ENCODE results near the gene CLEC16A. TPM values are rescaled to one million over a fixed set of nuclear protein-coding genes. Genes with fewer than 3 reads are reported as not detected.

The CLEC16A gene
- total RNA-seq, 2 experiments from 2014 or later, result 18.4 to 20.1 TPM

GRCh38 chr16:11202260-11203091 is 258.1 kb downstream of the CLEC16A start:
- Mint-ChIP-seq H3K36me3 (ENCODE audit: low read depth) (peaks cover 2% of the 10 kb centered on the region), H3K27me3 (ENCODE audit: low read depth) (no peaks in the 10 kb centered on the region), H3K4me3 (no peak overlapping the region), H3K27ac (no peak overlapping the region), H3K9me3 (peaks cover 3% of the 10 kb centered on the region), H3K4me1 (ENCODE audit: low read depth) (peaks cover 28% of the 10 kb centered on the region)
- intact Hi-C loops (cut with micrococcal nuclease), result no loop called here
- CTCF ChIA-PET, result interaction anchor here (0.6 to 1.0 kb wide), 2 partner anchors 16 to 878 kb away, joined by 3 to 5 read pairs; no protein-coding TSS in a partner anchor
- no peak for DNase-seq

GRCh38 chr16:11203111-11203623 is 258.8 kb downstream of the CLEC16A start:
- DNase-seq, result no peak
- no peak overlapping the region for H3K27ac Mint-ChIP-seq
- intact Hi-C loops (cut with micrococcal nuclease), result no loop called here

GRCh38 chr16:11204513-11205047 is 260.2 kb downstream of the CLEC16A start:
- Mint-ChIP-seq H3K36me3 (ENCODE audit: low read depth) (peaks cover 2% of the 10 kb centered on the region), H3K9me3 (peaks cover 9% of the 10 kb centered on the region), H3K27me3 (ENCODE audit: low read depth) (no peaks in the 10 kb centered on the region), H3K4me3 (no peak overlapping the region), H3K4me1 (ENCODE audit: low read depth) (peaks cover 28% of the 10 kb centered on the region), H3K27ac (no peak overlapping the region)
- CTCF ChIA-PET, result interaction anchor here (0.8 kb wide), 1 partner anchor 240 kb away, joined by 3 read pairs; no protein-coding TSS in a partner anchor
- no peak for DNase-seq
- intact Hi-C loops (cut with micrococcal nuclease), result no loop called here

More at GRCh38 chr16:11203111-11203623, 258.8 kb downstream of the CLEC16A start:
- Mint-ChIP-seq H3K4me1 (ENCODE audit: low read depth) (peaks cover 28% of the 10 kb centered on the region), H3K4me3 (no peak overlapping the region), H3K36me3 (ENCODE audit: low read depth) (peaks cover 2% of the 10 kb centered on the region), H3K9me3 (peaks cover 8% of the 10 kb centered on the region), H3K27me3 (ENCODE audit: low read depth) (no peaks in the 10 kb centered on the region)
- CTCF ChIA-PET, result interaction anchor here (0.6 kb wide), 1 partner anchor 877 kb away, joined by 3 read pairs; no protein-coding TSS in a partner anchor

GRCh38 chr16:11205065-11205699 is 260.8 kb downstream of the CLEC16A start:
- Mint-ChIP-seq H3K27me3 (ENCODE audit: low read depth) (no peaks in the 10 kb centered on the region), H3K27ac (no peak overlapping the region), H3K36me3 (ENCODE audit: low read depth) (peaks cover 2% of the 10 kb centered on the region), H3K4me1 (ENCODE audit: low read depth) (peaks cover 28% of the 10 kb centered on the region), H3K9me3 (peaks cover 9% of the 10 kb centered on the region), H3K4me3 (no peak overlapping the region)
- CTCF ChIA-PET, result interaction anchor here (0.7 to 1.6 kb wide), 3 partner anchors 9 to 241 kb away, joined by 3 to 10 read pairs (median 3); no protein-coding TSS in a partner anchor
- intact Hi-C loops (cut with micrococcal nuclease), result no loop called here
- no peak for DNase-seq

- Mint-ChIP-seq H3K27ac (peak overlapping the region; percentile 87), H3K4me1 (ENCODE audit: low read depth) (peaks cover 28% of the 10 kb centered on the region), H3K27me3 (ENCODE audit: low read depth) (no peaks in the 10 kb centered on the region), H3K36me3 (ENCODE audit: low read depth) (peaks cover 2% of the 10 kb centered on the region), H3K9me3 (peaks cover 9% of the 10 kb centered on the region), H3K4me3 (no peak overlapping the region)
- peak; percentile 56 for DNase-seq
- intact Hi-C loops (cut with micrococcal nuclease), result loop anchor here (1.0 kb wide), 1 partner anchor 18 kb away; no protein-coding TSS in a partner anchor
- CTCF ChIA-PET, result interaction anchor here (0.7 to 1.6 kb wide), 2 partner anchors 10 to 12 kb away, joined by 3 to 10 read pairs; no protein-coding TSS in a partner anchor
Observed at GRCh38 chr16:11205754-11206581, 261.6 kb downstream of the CLEC16A start.

- CTCF ChIA-PET, result interaction anchor here (1.2 to 3.0 kb wide), 2 partner anchors 10 to 12 kb away, joined by 3 to 15 read pairs; no protein-coding TSS in a partner anchor
- peaks cover 2% of the 10 kb centered on the region for H3K36me3 Mint-ChIP-seq (ENCODE audit: low read depth)
- peaks cover 9% of the 10 kb centered on the region for H3K9me3 Mint-ChIP-seq
- H3K27ac Mint-ChIP-seq, result no peak overlapping the region
- H3K4me3 Mint-ChIP-seq, result no peak overlapping the region
- H3K27me3 Mint-ChIP-seq (ENCODE audit: low read depth), result no peaks in the 10 kb centered on the region
- DNase-seq, result peak; percentile 53
- intact Hi-C loops (cut with micrococcal nuclease), result no loop called here
- H3K4me1 Mint-ChIP-seq (ENCODE audit: low read depth), result peaks cover 25% of the 10 kb centered on the region
Observed at GRCh38 chr16:11207646-11208045, 263.3 kb downstream of the CLEC16A start.

GRCh38 chr16:11208916-11209665 is 264.7 kb downstream of the CLEC16A start:
- Mint-ChIP-seq H3K27ac (no peak overlapping the region), H3K4me1 (ENCODE audit: low read depth) (peaks cover 18% of the 10 kb centered on the region), H3K9me3 (peaks cover 9% of the 10 kb centered on the region), H3K27me3 (ENCODE audit: low read depth) (no peaks in the 10 kb centered on the region), H3K36me3 (ENCODE audit: low read depth) (peaks cover 2% of the 10 kb centered on the region), H3K4me3 (no peak overlapping the region)
- no peak for DNase-seq
- intact Hi-C loops (cut with micrococcal nuclease), result no loop called here
- CTCF ChIA-PET, result interaction anchor here (0.6 to 3.0 kb wide), 3 partner anchors 9 to 406 kb away, joined by 3 to 15 read pairs (median 4); no protein-coding TSS in a partner anchor

- Mint-ChIP-seq H3K27ac (no peak overlapping the region), H3K36me3 (ENCODE audit: low read depth) (peaks cover 2% of the 10 kb centered on the region), H3K4me1 (ENCODE audit: low read depth) (peaks cover 18% of the 10 kb centered on the region), H3K9me3 (peaks cover 9% of the 10 kb centered on the region), H3K27me3 (ENCODE audit: low read depth) (no peaks in the 10 kb centered on the region), H3K4me3 (no peak overlapping the region)
- intact Hi-C loops (cut with micrococcal nuclease), result no loop called here
- CTCF ChIA-PET, result interaction anchor here (0.7 to 3.0 kb wide), 2 partner anchors 8 to 290 kb away, joined by 3 to 15 read pairs; no protein-coding TSS in a partner anchor
- DNase-seq, result no peak
Observed at GRCh38 chr16:11210260-11210659, 265.9 kb downstream of the CLEC16A start.

GRCh38 chr16:11211061-11211976 is 267.0 kb downstream of the CLEC16A start:
- CTCF ChIA-PET, result no interaction called here
- H3K4me1 Mint-ChIP-seq (ENCODE audit: low read depth), result peaks cover 11% of the 10 kb centered on the region
- no peak overlapping the region for H3K4me3 Mint-ChIP-seq
- H3K27me3 Mint-ChIP-seq (ENCODE audit: low read depth), result no peaks in the 10 kb centered on the region
- intact Hi-C loops (cut with micrococcal nuclease), result no loop called here
- H3K9me3 Mint-ChIP-seq, result peaks cover 17% of the 10 kb centered on the region
- peaks cover 2% of the 10 kb centered on the region for H3K36me3 Mint-ChIP-seq (ENCODE audit: low read depth)
- no peak for DNase-seq
- H3K27ac Mint-ChIP-seq, result no peak overlapping the region

- Mint-ChIP-seq H3K4me3 (no peak overlapping the region), H3K9me3 (peaks cover 19% of the 10 kb centered on the region), H3K4me1 (ENCODE audit: low read depth) (peaks cover 3% of the 10 kb centered on the region), H3K27ac (no peak overlapping the region), H3K36me3 (ENCODE audit: low read depth) (peaks cover 2% of the 10 kb centered on the region), H3K27me3 (ENCODE audit: low read depth) (no peaks in the 10 kb centered on the region)
- CTCF ChIA-PET, result no interaction called here
- DNase-seq, result no peak
- intact Hi-C loops (cut with micrococcal nuclease), result no loop called here
Observed at GRCh38 chr16:11211977-11212797, 267.8 kb downstream of the CLEC16A start.
